Hippocampal formation (tissue), 2 donors: ENCODE data around the gene DOCK11.

Source experiments
- DNase-seq, 2 donors: peaks; one replicate each; lab custom pipeline; 2025; lab: John Stamatoyannopoulos, UW

The DOCK11 gene

GRCh38 chrX:118502161-118502789, 6.7 kb downstream of the DOCK11 start:
- no peak for DNase-seq

DNA sequence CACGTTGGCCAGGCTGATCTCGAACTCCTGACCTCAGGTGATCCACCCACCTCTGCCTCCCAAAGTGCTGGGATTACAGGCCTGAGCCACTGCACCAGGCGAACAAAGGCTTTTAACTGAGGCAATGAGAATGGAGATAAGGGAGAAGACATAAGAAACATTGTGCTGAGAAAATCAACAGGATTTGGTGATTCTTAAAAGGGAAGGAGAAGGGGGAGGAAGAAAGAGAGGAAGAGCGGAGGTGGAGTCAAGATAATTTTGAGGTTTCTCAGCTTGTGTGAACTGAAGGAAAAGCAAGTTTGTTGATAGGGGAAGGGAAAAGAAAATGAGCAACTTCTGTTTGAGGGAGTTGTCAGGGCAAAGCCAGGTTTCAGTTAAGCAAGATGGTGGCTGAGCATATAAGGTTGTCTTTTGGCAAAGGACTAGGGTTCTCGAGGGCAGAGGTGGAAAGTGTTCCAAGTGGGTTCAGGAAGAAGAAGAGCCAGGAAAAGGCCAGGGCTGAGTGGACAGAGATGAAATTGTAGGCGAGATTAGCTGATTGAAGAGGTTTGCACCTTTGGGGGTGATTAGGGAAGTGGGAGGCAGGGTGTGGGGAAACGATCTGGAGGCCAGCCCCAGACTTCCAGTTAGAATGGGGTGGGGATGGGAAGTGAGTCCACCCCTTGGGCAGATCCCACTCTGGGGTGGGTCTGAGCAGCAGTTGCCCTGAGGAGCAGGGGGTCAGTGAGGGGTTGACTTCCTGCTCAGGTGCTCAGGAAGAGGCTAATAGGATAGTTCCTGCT, 7.8 kb downstream of the DOCK11 start:
- no peak for DNase-seq

DNA sequence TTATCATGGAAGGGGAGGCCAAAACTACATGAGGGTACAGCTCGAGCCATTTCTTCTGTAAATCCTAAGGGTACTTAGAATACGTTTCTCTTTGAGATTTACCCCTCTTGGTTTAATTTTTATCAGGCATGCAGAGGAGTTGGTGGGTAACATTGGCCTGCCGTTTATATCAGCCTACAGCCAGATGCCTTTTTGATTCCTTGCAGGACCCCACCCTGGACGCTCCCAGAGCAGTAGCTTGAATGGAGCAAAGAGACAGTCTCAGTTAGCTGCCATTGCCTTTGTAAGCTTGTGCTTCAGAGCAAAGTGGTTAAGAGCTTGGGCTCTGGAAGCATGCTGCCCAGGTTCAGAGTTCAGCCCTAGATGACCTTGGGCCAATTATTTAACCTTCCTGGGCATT, 9.0 kb downstream of the DOCK11 start:
- DNase-seq, result no peak

- DNase-seq, result no peak
Observed at GRCh38 chrX:118506805-118507480, 11.3 kb downstream of the DOCK11 start.

- DNase-seq, result no peak
Observed at GRCh38 chrX:118507766-118508165, 12.2 kb downstream of the DOCK11 start.

- DNase-seq, result no peak
Observed at GRCh38 chrX:118508221-118508620, 12.6 kb downstream of the DOCK11 start.

DNA sequence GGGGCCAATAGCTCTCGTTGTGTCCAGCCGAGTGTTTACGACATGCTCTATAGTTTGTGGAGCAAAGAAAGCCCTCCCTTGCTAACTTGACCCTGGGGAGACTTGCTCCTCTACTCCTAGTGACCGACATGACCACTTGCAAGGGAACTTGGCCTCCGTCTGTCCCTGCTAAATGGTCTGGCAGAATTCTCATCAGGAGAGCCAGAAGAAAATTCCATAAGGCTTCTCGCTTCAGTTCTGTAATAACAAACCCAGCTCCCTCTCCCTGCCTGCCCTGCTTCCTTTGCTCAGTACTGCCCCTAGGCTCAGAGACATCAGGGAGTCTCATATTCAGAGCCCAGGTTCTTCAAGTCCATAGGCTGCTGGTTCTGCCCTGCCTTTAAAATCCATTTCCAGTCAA, 13.0 kb downstream of the DOCK11 start:
- no peak for DNase-seq

GRCh38 chrX:118510111-118510510, 14.5 kb downstream of the DOCK11 start:
- no peak for DNase-seq

DNA sequence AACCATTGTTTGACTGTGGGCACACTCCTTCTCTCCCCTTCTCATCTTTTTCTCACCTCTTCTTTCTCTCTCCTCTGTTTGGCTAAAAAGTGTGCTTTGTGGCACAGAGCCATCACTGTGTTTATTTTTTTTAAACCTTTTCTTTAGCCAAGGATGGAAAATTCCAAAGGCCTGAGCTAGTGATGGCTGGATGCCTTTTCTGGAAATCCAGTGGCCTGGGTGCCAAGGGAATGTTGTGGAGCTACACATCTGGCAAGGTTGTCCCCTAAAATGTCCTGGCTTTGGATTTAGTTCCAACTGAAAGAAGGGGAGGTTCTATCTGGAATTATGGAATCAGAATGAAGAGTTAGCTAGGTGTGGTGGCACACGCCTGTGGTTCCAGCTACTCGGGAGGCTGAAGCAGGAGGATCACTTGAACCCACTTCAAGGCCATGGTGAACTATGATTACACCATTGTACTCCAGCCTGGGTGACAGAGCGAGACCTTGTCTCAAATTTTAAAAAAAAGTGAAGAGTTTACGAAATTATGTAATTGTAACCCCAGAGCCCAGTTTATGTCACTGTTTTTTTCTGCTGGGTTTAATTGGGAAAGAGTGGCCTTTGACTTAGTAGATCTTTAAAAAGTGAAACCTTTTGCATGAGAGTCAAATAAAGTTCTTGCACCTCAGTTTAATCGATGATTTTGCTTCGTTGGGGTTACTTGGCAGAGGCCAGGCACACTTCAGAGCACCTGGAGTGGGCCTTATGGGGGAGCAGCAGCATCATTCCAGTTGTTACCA, 17.7 kb downstream of the DOCK11 start:
- no peak for DNase-seq

DNA sequence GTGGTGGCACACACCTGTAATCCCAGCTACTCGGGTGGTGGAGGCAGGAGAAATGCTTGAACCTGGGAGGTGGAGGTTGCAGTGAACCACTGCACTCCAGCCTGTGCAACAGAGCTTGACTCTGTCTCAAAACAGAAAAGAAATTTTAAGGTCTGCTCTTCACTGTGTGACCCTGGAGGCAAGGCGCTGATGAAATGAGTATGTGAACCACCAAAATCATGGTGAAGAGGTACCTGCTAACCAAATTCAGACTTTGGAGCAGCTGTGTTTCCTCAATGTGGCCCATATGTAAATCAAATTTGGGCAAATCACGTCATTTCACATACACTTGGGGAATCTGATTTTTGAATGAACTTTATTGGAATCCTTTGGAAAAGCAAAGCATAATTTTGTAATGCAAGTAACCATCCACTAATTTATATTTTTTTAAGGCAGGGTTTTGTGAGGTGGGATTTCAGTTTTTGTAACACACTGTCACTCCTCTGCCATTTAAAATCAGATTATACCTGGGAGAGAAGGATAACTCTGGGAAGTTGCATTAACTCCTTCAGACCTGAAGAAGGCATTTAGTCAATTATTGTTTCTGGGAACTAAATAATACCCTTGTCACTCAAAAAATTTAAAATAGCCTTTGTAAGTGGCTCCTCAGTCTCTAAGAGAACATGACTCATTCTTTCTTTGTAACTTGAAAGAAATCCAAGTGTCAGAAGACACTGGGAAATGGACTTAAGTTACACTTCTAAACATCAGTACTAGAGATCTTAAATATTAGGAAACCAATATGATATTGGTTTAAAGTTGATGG, 24.0 kb downstream of the DOCK11 start:
- DNase-seq, result no peak

DNA sequence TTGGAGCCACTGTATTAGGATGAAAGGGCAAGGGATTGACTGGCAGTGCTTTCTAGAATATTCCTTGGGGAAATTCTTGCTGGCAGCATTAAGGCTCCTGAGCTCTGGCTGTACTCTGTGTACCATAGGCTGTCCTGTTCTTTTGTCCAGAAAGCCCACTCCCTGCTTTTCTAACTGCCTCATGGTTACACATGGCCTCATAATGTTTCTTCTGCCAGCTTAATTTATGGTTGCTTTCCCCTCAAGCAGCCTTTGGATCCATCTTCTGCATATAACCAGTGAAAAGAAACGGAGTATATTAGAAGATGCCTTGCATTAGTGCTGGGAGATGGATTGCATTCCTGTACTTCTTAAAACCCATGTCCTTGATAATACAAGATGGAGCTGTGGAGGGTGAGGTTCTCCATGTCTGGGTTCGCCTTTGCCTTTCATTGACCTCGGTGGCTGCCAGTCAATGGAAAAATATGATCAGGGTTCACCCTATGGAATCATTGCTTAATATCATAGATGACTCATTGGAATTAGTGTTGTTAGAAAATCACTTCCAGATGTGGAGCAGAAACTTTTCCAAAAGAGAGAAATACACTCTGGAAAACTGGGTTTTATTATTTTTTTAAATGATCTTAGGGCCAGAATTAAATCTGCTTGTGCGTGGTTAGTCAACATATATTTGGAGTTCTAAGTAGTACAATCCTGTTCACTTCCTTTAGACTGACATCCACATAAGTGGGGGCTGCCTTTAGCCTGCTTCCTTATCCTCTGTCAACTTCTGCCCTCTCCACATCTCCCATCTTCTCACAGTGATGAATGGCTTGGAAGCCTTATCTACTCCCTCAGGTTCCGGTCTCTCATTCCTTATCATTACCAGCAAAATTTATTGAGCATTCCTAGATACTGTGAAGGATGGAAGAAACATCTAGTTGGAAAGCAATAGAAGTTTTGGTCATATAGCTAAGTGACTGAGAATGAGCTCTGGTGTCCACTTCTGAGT, 24.9 kb downstream of the DOCK11 start:
- DNase-seq, result no peak

DNA sequence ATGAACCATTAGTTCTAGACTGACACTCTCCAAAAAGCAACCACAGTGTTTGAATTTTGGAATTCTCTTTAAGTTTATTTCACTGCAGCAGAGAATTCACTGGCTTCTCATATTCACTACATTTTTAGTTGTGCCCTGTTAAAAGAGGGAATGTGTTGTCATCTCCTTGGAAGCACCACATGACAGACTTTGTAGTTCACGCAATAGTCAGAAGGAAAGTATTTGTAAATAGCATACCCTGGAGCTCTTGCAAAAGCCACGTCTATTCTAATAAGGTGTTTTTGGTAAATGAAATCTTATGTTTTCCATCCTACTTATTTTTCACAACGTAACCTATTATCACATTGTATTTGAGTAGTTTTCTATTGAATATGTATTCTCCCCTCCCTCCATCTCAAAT, 25.8 kb downstream of the DOCK11 start:
- no peak for DNase-seq

DNA sequence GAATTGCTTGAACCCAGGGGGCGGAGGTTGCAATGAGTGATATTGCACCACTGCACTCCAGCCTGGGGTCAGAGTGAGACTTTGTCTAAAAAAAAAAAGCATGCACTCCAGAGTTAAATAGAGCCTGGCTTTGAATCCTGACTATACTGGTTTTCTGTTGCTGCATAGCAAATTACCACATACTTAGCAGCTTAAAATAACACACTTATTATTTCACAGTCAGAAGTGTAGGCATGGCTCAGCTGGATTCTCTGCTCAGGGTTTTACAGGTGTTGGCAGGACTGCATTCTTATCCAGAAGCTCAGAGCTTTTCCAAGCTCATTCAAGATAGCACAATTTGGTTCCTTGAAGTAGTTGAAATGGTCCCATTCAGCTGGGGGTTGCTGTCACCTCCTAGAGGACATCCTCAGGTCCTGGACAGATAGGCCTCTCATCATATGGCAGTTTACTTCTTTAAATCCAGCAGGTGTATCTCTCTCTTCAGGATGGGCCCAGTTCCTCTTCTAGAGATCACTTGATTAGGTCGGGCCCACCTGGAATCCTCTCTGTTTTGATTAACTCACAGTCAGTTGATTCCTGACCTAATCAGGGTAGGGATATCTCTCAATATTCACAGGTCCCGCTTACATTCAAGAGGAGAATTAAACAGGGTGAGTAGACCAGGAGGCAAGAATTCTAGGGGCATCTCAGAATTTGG, 26.8 kb downstream of the DOCK11 start:
- no peak for DNase-seq

GRCh38 chrX:118523920-118524319, 28.3 kb downstream of the DOCK11 start:
- no peak for DNase-seq

DNA sequence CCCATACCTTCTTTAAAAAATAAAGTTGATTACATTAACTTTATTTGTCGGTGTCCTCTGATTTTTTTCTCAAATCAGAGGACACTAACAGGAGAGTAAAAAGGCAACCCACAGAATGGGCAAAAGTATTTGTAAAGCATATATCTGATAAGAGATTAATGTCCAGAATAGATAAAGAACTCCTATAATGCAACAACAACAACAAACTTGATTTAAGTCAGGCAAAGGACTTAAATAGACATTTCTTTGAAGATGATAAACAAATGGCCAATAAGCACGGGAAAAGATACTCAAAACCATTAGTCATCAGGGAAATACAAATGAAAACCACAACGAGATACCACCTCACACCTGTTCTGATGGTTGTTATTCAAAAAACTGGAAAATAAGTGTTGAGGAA, 28.7 kb downstream of the DOCK11 start:
- DNase-seq, result no peak

DNA sequence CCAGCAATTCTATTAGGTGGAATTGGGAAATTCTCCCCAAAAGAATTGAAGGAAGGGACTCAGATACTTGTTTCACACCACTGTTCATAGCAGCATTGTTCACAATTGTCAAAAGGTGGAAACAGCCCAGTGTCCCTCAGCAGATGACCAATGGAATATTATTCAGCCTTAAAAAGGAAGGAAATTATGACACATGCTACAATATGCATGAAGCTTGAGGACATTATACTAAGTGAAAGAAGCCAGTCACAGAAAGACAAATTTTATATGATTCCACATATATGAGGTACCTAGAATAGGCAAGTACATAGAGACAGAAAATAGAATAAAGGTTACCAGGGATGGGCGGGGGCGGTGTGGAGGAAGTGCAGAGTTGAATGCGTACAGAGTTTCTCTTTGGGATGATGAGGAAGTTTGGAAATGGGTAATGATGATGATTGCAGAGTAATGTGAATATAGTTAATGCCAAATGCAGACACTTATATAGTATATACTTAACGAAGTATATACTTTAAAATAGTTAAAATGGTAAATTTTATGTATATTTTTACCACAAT, 29.6 kb downstream of the DOCK11 start:
- no peak for DNase-seq

GRCh38 chrX:118526149-118526548, 30.5 kb downstream of the DOCK11 start:
- no peak for DNase-seq

GRCh38 chrX:118528071-118528737, 32.6 kb downstream of the DOCK11 start:
- no peak for DNase-seq
